HCT116 (cell line): ENCODE data around the gene PVALEF. TPM values are rescaled to one million over a fixed set of nuclear protein-coding genes. Genes with fewer than 3 reads are reported as not detected.

Source experiments
- ATAC-seq: fragments of 200-7000 bp; cut with Tn5 transposase; 2 replicates; pipeline ENCODE4 v1.9.1; 2020; ENCODE audit warnings: mild to moderate bottlenecking, moderate library complexity
- BruUV-seq: library from RNA; stranded (reverse); fragments of 400-500 nt; replicated peaks from 2 replicates; lab custom pipeline; 2021; lab: Mats Ljungman, UMichigan
- CTCF ChIA-PET: fragments of 300-600 bp; sonication (Branson Sonifier 250); formaldehyde crosslinking; loops from one replicate; lab custom pipeline; 2021; ENCODE audit warnings: antibody characterized with exemption; lab: Charles Lee
- POLR2A ChIA-PET: fragments of 300-600, 350-600 bp; sonication (Branson Sonifier 250); formaldehyde crosslinking; loops from one replicate; lab custom pipeline; 2021; ENCODE audit warnings: antibody characterized with exemption; lab: Charles Lee
- RAD21 ChIA-PET, 2 experiments: fragments of 300-600 bp; sonication (Branson Sonifier 250); formaldehyde crosslinking; loops; one replicate each; lab custom pipeline; 2023; ENCODE audit warnings: low total read pairs in 2 of 2; ENCODE audit not compliant: uncharacterized antibody in 2 of 2, unreplicated experiment in 2 of 2, low non-redundant PET in 1 of 2; lab: Charles Lee
- DNase-seq: peaks from one replicate; pipeline ENCODE4 v3.0.0-alpha.2; 2010; ENCODE audit warnings: low read depth, low spot score
- H2AFZ ChIP-seq: fragments of 200-600 bp; shearing (Covaris generic), sonication (generic); 2 replicates; pipeline ENCODE4 v1.6.1; 2017; ENCODE audit warnings: low read depth, mixed run types, mixed read lengths, antibody characterized with exemption, low read length; ENCODE audit not compliant: poor library complexity, severe bottlenecking
- H3K27ac ChIP-seq: 2 replicates; pipeline ENCODE4 v1.5.1; 2012; ENCODE audit warnings: low read depth, low read length
- H3K27me3 ChIP-seq: fragments of 200-600 bp; sonication (generic); 2 replicates; pipeline ENCODE4 v1.6.1; 2016; ENCODE audit warnings: mixed run types, low read length, mixed read lengths; ENCODE audit not compliant: insufficient read depth
- H3K36me3 ChIP-seq, 2 experiments: fragments of 200-500 bp in 1 of 2; fragments of 200-600 bp in 1 of 2; sonication (Bioruptor generic) in 1 of 2; sonication (generic) in 1 of 2; 2 replicates each; pipeline versions ENCODE4 v1.5.1 to v1.6.1; 2014 to 2016; ENCODE audit warnings: low read length in 2 of 2, inconsistent platforms in 1 of 2, mixed read lengths in 1 of 2, mixed run types in 1 of 2; ENCODE audit not compliant: insufficient read depth in 2 of 2, control insufficient read depth in 1 of 2
- H3K4me1 ChIP-seq, 2 experiments: fragments of 200-600 bp in 1 of 2; sonication (generic) in 1 of 2; 2 replicates each; pipeline versions ENCODE4 v1.5.1 to v1.6.1; 2012 to 2017; ENCODE audit warnings: low read length in 2 of 2, inconsistent platforms in 1 of 2, mild to moderate bottlenecking in 1 of 2, mixed read lengths in 1 of 2, mixed run types in 1 of 2, moderate library complexity in 1 of 2; ENCODE audit not compliant: insufficient read depth in 2 of 2, control insufficient read depth in 1 of 2
- H3K4me2 ChIP-seq: fragments of 200-600 bp; sonication (generic); 2 replicates; pipeline ENCODE4 v1.6.1; 2017; ENCODE audit warnings: mixed run types, low read length, mixed read lengths
- H3K4me3 ChIP-seq, 2 experiments: fragments of 200-600 bp in 1 of 2; sonication (generic) in 1 of 2; replicated peaks in 1 of 2; 2 replicates each; pipeline ENCODE4 v1.5.1; 2011 to 2016; ENCODE audit warnings: low read length in 2 of 2, control low read depth in 1 of 2, low read depth in 1 of 2, mild to moderate bottlenecking in 1 of 2, mixed read lengths in 1 of 2, mixed run types in 1 of 2
- H3K79me2 ChIP-seq: fragments of 200-600 bp; sonication (generic); 2 replicates; pipeline ENCODE4 v1.6.1; 2017; ENCODE audit warnings: mild to moderate bottlenecking, mixed run types, low read length, moderate library complexity, mixed read lengths; ENCODE audit not compliant: insufficient read depth
- H3K9ac ChIP-seq: fragments of 200-600 bp; sonication (generic); 2 replicates; pipeline ENCODE4 v1.6.1; 2016; ENCODE audit warnings: low read length, mixed read lengths
- H3K9me2 ChIP-seq: fragments of 200-600 bp; sonication (generic), shearing (Covaris generic); 2 replicates; pipeline ENCODE4 v1.6.1; 2017; ENCODE audit warnings: mixed run types, mild to moderate bottlenecking, moderate library complexity; ENCODE audit not compliant: insufficient read depth
- H3K9me3 ChIP-seq, 2 experiments: fragments of 200-500 bp in 1 of 2; fragments of 200-600 bp in 1 of 2; sonication (Bioruptor generic) in 1 of 2; sonication (generic) in 1 of 2; 2 replicates each; pipeline ENCODE4 v1.6.1; 2014 to 2017; ENCODE audit warnings: low read length in 2 of 2, mixed read lengths in 2 of 2, inconsistent platforms in 1 of 2, low read depth in 1 of 2, mild to moderate bottlenecking in 1 of 2, mixed run types in 1 of 2, moderate library complexity in 1 of 2; ENCODE audit not compliant: control insufficient read depth in 1 of 2, insufficient read depth in 1 of 2
- H4K20me1 ChIP-seq: fragments of 200-600 bp; sonication (generic), shearing (Covaris generic); 2 replicates; pipeline ENCODE4 v1.6.1; 2017; ENCODE audit warnings: mixed run types, mild to moderate bottlenecking, moderate library complexity; ENCODE audit not compliant: insufficient read depth
- EZH2phosphoT487 ChIP-seq: fragments of 200-600 bp; IDR thresholded peaks from 2 replicates; pipeline ENCODE4 v1.6.1; 2018; ENCODE audit warnings: antibody characterized with exemption, borderline replicate concordance
- JUND ChIP-seq: IDR thresholded peaks from 2 replicates; pipeline ENCODE4 v1.6.1; 2012
- POLR2AphosphoS5 ChIP-seq: IDR thresholded peaks from 2 replicates; pipeline ENCODE4 v1.6.1; 2011; ENCODE audit warnings: mild to moderate bottlenecking, low read depth, low read length, moderate library complexity
- SIN3A ChIP-seq: IDR thresholded peaks from 2 replicates; pipeline ENCODE4 v1.6.1; 2012; ENCODE audit warnings: low read depth
- ZNF274 ChIP-seq: fragments of 200-500 bp; sonication (Bioruptor generic); IDR thresholded peaks from 2 replicates; pipeline ENCODE4 v1.6.1; 2014; ENCODE audit warnings: mild to moderate bottlenecking, low read depth, low read length, inconsistent platforms
- intact Hi-C: fragments of 100-400 bp; cut with micrococcal nuclease; formaldehyde crosslinking; loops from 2 replicates; pipeline ENCODE4 v1.10.0; 2022
- total RNA-seq: library from RNA; stranded (reverse); gene quantifications from one replicate; pipeline ENCODE4 v1.2.1, GENCODE V29; 2021; ENCODE audit not compliant: unreplicated experiment
- TF ChIP-seq, protein P1 (sequence below): IDR thresholded peaks from 2 replicates; pipeline ENCODE4 v1.6.1; 2012

PVALEF gene
- total RNA-seq, 1 experiment from 2014 or later: not detected

DNA sequence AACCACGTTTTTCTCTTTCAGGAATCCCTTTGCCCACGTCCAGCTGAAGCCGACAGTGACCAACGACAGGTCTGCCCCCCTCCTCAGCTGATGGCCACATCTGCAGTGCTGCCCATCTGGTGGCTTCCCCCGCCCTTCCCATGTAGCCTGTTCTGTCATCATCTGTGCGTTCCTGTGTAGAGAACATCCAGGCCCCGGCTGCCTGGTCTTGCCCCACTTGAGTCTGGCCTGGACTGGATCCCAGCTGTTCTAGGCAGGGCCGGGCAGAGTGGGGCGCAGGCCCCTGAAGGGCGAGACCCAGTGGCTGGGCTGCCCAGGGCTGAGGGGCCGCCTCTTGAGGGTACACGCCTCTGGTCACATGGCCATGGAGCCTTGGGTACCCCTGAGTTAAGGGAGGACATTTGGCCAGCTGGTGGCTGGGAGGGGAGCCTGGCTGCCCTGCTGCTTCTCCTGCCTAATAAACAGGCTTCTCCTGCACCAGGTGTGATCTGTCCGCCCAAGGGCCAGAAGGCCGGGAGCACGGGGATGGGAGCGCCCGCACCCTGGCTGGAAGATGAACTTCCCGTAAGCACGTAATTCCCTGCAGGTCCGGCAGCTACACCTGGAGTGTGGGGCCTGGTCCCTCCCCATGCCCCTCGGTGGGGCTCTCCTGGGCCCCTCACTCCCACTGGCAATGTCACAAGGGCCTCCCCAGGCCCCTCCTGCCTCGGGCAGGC, 49.4 kb upstream of the PVALEF start:
- ChIA-PET POLR2A (interaction anchor here (1.3 kb wide), 1 partner anchor 125 kb away, joined by 4 read pairs; the partner anchor contains the start of gene CHMP6), RAD21 (interaction anchor here in 1 of 2 experiments (0.6 kb wide), 1 partner anchor 259 kb away, joined by 3 read pairs; no protein-coding TSS in a partner anchor), CTCF (no interaction called here)
- Histone ChIP-seq H4K20me1 (no peaks in the 10 kb centered on the region), H3K4me1 (peaks cover 10 to 31% of the 10 kb centered on the region in 2 experiments), H2AFZ (no peak overlapping the region), H3K4me3 (no peak overlapping the region), H3K36me3 (peaks cover 0 to 5% of the 10 kb centered on the region in 2 experiments; a peak in 1 of 4 replicates), H3K27ac (no peak overlapping the region; the same call in 1 of the 2 replicates), H3K9me2 (no peaks in the 10 kb centered on the region), H3K9ac (no peak overlapping the region), H3K4me2 (no peak overlapping the region), H3K9me3 (no peaks in the 10 kb centered on the region), H3K27me3 (no peaks in the 10 kb centered on the region), H3K79me2 (peaks cover 13% of the 10 kb centered on the region; the same call in 1 of the 2 replicates)
- no TSS peak for BruUV-seq
- TF ChIP-seq EZH2phosphoT487 (no peak), SIN3A (no peak)
- intact Hi-C loops: no loop called here
- DNase-seq (no peak), ATAC-seq (no peak)

DNA sequence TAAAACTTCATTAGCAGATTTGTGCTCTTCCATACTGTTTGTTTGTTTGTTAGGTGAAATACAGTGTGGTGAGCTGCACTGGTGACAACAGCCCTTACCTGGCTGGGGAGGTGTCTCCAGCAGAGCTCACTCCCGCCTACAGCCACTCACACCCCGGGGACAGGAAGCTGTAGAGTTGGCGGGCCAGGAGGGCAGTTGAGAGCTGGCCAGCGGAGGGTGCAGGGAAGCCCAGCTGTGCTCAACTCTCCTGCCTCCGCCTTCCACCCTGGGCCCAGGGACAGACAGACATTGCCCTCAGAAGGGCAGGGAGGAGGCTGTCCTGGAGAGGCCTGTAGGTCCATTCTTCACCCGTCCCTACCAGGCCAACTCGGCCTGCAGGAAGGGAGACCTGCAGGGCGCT, 48.6 kb upstream of the PVALEF start:
- RAD21 ChIA-PET: interaction anchor here in 1 of 2 experiments (0.6 kb wide), 1 partner anchor 260 kb away, joined by 3 read pairs; no protein-coding TSS in a partner anchor
- Histone ChIP-seq H3K4me1 (peaks cover 10 to 31% of the 10 kb centered on the region in 2 experiments), H3K27me3 (no peaks in the 10 kb centered on the region), H3K9me2 (no peaks in the 10 kb centered on the region), H3K27ac (peak overlapping the region; percentile 13; the same call in 1 of the 2 replicates), H3K4me2 (no peak overlapping the region), H3K9me3 (no peaks in the 10 kb centered on the region), H2AFZ (no peak overlapping the region), H3K9ac (no peak overlapping the region), H4K20me1 (no peaks in the 10 kb centered on the region), H3K36me3 (peaks cover 0 to 5% of the 10 kb centered on the region in 2 experiments; a peak in 1 of 4 replicates), H3K79me2 (peaks cover 13% of the 10 kb centered on the region; the same call in 1 of the 2 replicates), H3K4me3 (no peak overlapping the region)
- POLR2A ChIA-PET: interaction anchor here (1.3 kb wide), 1 partner anchor 126 kb away, joined by 4 read pairs; the partner anchor contains the start of gene CHMP6
- BruUV-seq: no TSS peak
- CTCF ChIA-PET: no interaction called here
- DNase-seq: no peak
- TF ChIP-seq POLR2AphosphoS5: no peak
- TF ChIP-seq, protein P1, sequence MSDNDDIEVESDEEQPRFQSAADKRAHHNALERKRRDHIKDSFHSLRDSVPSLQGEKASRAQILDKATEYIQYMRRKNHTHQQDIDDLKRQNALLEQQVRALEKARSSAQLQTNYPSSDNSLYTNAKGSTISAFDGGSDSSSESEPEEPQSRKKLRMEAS: no peak
- no peak for TF ChIP-seq JUND
- no peak for TF ChIP-seq ZNF274
- no peak for ATAC-seq
- intact Hi-C loops: no loop called here
